H1 (cell line): ENCODE results near the gene CASTOR1. TPM values are rescaled to one million over a fixed set of nuclear protein-coding genes. Genes with fewer than 3 reads are reported as not detected.

ENCODE experiments used
- BCL11A ChIP-seq, 2 experiments: IDR thresholded peaks; one replicate each; pipeline ENCODE4 v1.6.1; 2011; ENCODE audit warnings: low read depth in 2 of 2, low read length in 2 of 2, mild to moderate bottlenecking in 2 of 2
- CREB1 ChIP-seq: IDR thresholded peaks from 2 replicates; pipeline ENCODE4 v1.6.1; 2012; ENCODE audit warnings: inconsistent platforms
- HDAC6 ChIP-seq: IDR thresholded peaks from one replicate; pipeline ENCODE4 v1.7.1; 2012; ENCODE audit warnings: low read depth, mild to moderate bottlenecking, inconsistent platforms, low read length, moderate library complexity
- KDM1A ChIP-seq: fragments of 200-600, 300-600 bp; sonication (generic); IDR thresholded peaks from 2 replicates; pipeline ENCODE4 v1.7.1; 2016; ENCODE audit warnings: mild to moderate bottlenecking, low read length, borderline replicate concordance
- MAFK ChIP-seq: IDR thresholded peaks from 2 replicates; pipeline ENCODE4 v1.6.1; 2012; ENCODE audit warnings: low read depth, mild to moderate bottlenecking, improper control_type of control experiment, low read length
- NANOG ChIP-seq: IDR thresholded peaks from 2 replicates; pipeline ENCODE4 v1.6.1; 2011; ENCODE audit warnings: low read length, low read depth, mild to moderate bottlenecking, inconsistent platforms; ENCODE audit not compliant: insufficient read depth, poor library complexity, severe bottlenecking
- RNF2 ChIP-seq: fragments of 200-900, 300-1000 bp; sonication (generic); IDR thresholded peaks from 2 replicates; pipeline ENCODE4 v1.7.1; 2016; ENCODE audit warnings: borderline replicate concordance, low read depth, mild to moderate bottlenecking, antibody characterized with exemption, low read length; ENCODE audit not compliant: poor library complexity, severe bottlenecking; ENCODE audit errors: missing control alignments
- polyA plus RNA-seq, 7 experiments: library from polyadenylated mRNA; depleted of rRNA in 3 of 7; stranded (reverse) in 5 of 7; unstranded in 2 of 7; fragments of >200 nt in 5 of 7; fragments of 200-250 nt in 2 of 7; gene quantifications; 1 replicate in 5 of 7; 2 replicates in 1 of 7; 4 replicates in 1 of 7; pipeline versions ENCODE4 v1.2.1 to v1.2.3, GENCODE V29; 2011 to 2013; ENCODE audit warnings: missing spikeins in 2 of 7, mixed read lengths in 2 of 7
- total RNA-seq: library from RNA; stranded (reverse); fragmentation: NEBNext Ultra II Directional; extraction: Animal tissue kit (Norgen Biotek cat#: 25700); gene quantifications from 2 replicates; pipeline ENCODE4 v1.2.1, GENCODE V29; 2021

Gene CASTOR1
- total and polyA plus RNA-seq, 2 of the 8 experiments (the other 6 are each of a cell fraction or from before 2014, with no cell fraction given), result 10.3 to 36.0 TPM

DNA sequence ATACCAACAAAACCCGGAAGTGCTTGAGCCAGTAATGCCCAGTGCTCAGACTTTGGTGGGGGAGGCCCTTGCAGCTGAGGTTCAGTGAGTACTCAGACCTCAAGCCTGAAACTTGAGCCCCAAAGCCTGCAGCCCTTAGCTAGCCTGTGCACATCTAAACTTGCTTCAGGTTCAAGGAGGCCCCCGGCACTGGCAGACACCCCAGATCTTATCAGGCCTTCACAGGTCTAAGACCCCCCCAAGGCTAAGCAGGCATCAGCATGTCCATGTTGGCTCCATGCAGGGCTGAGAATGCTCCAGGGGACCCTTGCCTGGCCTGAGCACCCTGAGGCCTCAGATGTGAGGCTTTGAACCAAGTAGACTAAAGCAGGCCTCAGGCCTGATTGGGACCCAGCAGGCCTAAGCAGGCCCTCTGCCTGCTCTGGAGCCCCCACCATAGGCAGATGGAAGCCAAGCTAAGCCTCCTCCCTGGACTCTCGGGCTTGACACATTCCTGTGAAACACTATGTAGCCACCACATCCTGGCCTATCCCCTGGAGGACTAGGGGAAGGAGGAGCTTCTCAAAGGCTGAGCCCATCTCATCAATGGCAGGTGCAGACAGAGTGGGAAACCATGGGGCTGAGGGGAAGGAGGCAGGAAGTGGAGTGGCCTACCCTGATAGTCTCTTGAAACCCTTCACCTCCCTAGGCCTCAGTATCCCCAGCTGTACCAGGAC, 1.2 kb upstream of the CASTOR1 start (continued):
- TF ChIP-seq BCL11A (IDR thresholded peaks at IDR 0.05; ENCODE audit: low read depth in 2 of 2, low read length in 2 of 2), result no peak
- no peak for TF ChIP-seq KDM1A
- TF ChIP-seq NANOG, result no peak
- TF ChIP-seq HDAC6, result no peak
- no peak for TF ChIP-seq MAFK
- TF ChIP-seq RNF2, result no peak
- no peak for TF ChIP-seq CREB1
